Activated CD4-positive, alpha-beta memory T cell treated with anti-CD3 and anti-CD28 coated beads for 36 hours (primary cell): ENCODE results near the gene CA9. TPM values are rescaled to one million over a fixed set of nuclear protein-coding genes. Genes with fewer than 3 reads are reported as not detected.
A peak's percentile ranks its signal among the peaks of the same experiment; 100 is the strongest.

Experiments
- CTCF ChIA-PET: fragments of 350-600 bp; sonication (Branson Sonifier 250); formaldehyde crosslinking; loops from one replicate; lab custom pipeline; 2021; ENCODE audit warnings: antibody characterized with exemption, inconsistent platforms; lab: Charles Lee
- POLR2A ChIA-PET: fragments of 350-600 bp; sonication (Branson Sonifier 250); formaldehyde crosslinking; loops from one replicate; lab custom pipeline; 2021; ENCODE audit warnings: antibody characterized with exemption; lab: Charles Lee
- DNase-seq: peaks from one replicate; pipeline ENCODE4 v3.0.0-alpha.2; 2020
- H3K27ac Mint-ChIP-seq: one replicate; pipeline ENCODE4 v1.8.0; 2021; ENCODE audit warnings: mixed read lengths
- H3K27me3 Mint-ChIP-seq: one replicate; pipeline ENCODE4 v1.8.0; 2021; ENCODE audit warnings: mixed read lengths
- H3K36me3 Mint-ChIP-seq: one replicate; pipeline ENCODE4 v1.8.0; 2021; ENCODE audit warnings: mixed read lengths
- H3K4me1 Mint-ChIP-seq: one replicate; pipeline ENCODE4 v1.8.0; 2021; ENCODE audit warnings: low read depth, mixed read lengths
- H3K4me3 Mint-ChIP-seq: one replicate; pipeline ENCODE4 v1.8.0; 2021; ENCODE audit warnings: mild to moderate bottlenecking, mixed read lengths
- H3K9me3 Mint-ChIP-seq: one replicate; pipeline ENCODE4 v1.8.0; 2021; ENCODE audit warnings: mixed read lengths
- intact Hi-C: fragments of 100-400 bp; cut with micrococcal nuclease; formaldehyde crosslinking; loops from one replicate; pipeline ENCODE4 v1.15.1; 2023
- total RNA-seq, 2 experiments: library from RNA; stranded (reverse); gene quantifications; one replicate each; pipeline ENCODE4 v1.2.3, GENCODE V29; 2021

Gene CA9
- total RNA-seq, 2 experiments from 2014 or later: 0.90 to 1.6 TPM

DNA sequence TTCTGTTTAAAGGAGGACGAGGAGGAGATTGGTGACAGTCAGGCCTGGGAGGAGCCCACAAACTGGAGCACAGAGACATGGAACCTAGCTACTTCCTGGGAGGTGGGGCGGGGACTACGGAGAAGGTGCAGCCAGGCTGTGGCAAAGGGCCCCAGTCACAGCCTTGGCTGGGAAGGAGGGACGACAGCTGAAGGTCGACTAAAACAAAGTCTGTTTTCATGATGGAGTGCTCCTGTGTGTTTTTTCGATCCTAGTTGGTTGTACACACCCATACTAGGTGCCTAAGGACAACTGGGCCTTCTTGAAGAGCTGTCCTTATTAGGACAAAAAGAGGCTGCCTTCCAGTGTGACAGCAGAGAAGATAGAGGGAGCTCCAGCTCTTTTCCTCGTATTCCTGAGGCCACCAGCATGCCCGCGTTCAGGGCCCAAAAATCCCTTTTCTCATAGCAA lies 12.7 kb upstream of the CA9 start:
- Mint-ChIP-seq H3K4me1 (peaks cover 78% of the 10 kb centered on the region), H3K4me3 (no peak overlapping the region), H3K27ac (peak overlapping the region; percentile 60), H3K36me3 (peaks cover 41% of the 10 kb centered on the region), H3K27me3 (peaks cover 2% of the 10 kb centered on the region), H3K9me3 (peaks cover 2% of the 10 kb centered on the region)
- CTCF ChIA-PET: interaction anchor here (0.9 to 12.1 kb wide), 9 partner anchors 13 to 165 kb away, joined by 3 to 101 read pairs (median 7); partner anchors contain the start of genes CREB3, RGP1 and TLN1
- intact Hi-C loops: no loop called here
- no peak for DNase-seq
- POLR2A ChIA-PET: interaction anchor here (1.2 to 1.7 kb wide), 3 partner anchors 11 to 57 kb away, joined by 4 to 6 read pairs (median 4); no protein-coding TSS in a partner anchor

DNA sequence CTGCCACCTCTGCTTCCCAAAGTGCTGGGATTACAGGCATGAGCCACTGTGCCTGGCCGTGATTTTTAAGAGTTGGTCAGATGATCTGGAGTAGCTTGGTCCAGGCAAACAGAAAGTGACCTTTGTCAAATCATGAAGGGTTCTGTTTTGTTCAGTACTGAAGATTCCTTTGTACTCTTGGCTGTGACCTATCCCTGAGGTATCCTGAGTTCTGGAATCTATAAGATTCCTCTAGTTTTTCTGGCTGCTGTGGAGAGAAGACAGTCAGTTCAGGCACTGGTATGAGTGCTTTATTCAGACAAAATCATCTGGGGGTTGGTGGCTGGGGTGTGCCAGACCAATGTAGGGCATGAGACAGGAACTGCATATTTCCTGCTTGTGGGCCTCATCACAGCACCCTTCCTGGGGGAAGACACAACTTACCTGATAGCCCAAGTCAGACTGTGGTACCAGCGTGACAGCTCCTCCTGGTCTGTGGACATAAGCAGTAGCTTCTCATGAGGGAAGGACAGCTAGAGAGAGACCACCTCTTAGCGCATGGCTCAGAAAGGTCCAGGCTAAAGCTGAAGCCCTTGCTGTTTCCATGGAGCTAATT lies 11.9 kb upstream of the CA9 start:
- Mint-ChIP-seq H3K9me3 (peaks cover 2% of the 10 kb centered on the region), H3K36me3 (peaks cover 41% of the 10 kb centered on the region), H3K4me1 (peaks cover 74% of the 10 kb centered on the region), H3K4me3 (peak overlapping the region; percentile 6), H3K27me3 (peaks cover 2% of the 10 kb centered on the region), H3K27ac (peak overlapping the region; percentile 70)
- peak; percentile 33 for DNase-seq
- intact Hi-C loops: no loop called here
- ChIA-PET CTCF (interaction anchor here (1.2 to 12.1 kb wide), 8 partner anchors 14 to 164 kb away, joined by 3 to 101 read pairs (median 12); partner anchors contain the start of genes CREB3 and TLN1), POLR2A (interaction anchor here (1.2 to 1.7 kb wide), 3 partner anchors 12 to 58 kb away, joined by 4 to 6 read pairs (median 4); no protein-coding TSS in a partner anchor)

DNA sequence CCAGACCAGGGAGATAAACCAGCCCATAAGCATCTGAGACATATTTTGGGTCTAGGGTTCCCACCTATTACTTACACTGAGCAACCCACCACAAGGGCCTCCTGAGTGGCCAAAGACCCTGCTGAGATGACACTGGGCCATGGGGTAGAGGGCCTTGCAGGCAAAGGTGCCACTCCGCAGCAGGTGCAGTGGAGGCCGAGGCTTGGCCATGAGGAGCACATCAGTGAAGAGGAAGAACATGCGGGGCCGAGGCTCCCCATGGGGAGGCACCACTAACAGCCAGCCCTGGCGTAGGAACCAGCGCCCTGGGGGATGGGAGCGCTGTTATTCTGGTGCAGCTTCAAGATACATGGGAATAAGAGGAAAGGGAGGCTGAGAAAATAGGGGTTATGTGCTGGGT lies 11.3 kb upstream of the CA9 start:
- intact Hi-C loops: no loop called here
- Mint-ChIP-seq H3K27ac (peak overlapping the region; percentile 70), H3K4me1 (peaks cover 68% of the 10 kb centered on the region), H3K9me3 (peaks cover 2% of the 10 kb centered on the region), H3K36me3 (peaks cover 41% of the 10 kb centered on the region), H3K27me3 (peaks cover 2% of the 10 kb centered on the region), H3K4me3 (no peak overlapping the region)
- ChIA-PET CTCF (interaction anchor here (1.2 to 12.1 kb wide), 4 partner anchors 14 to 94 kb away, joined by 3 to 101 read pairs (median 14); partner anchors contain the start of genes CREB3 and TLN1), POLR2A (interaction anchor here (1.2 kb wide), 1 partner anchor 59 kb away, joined by 4 read pairs; no protein-coding TSS in a partner anchor)
- no peak for DNase-seq

DNA sequence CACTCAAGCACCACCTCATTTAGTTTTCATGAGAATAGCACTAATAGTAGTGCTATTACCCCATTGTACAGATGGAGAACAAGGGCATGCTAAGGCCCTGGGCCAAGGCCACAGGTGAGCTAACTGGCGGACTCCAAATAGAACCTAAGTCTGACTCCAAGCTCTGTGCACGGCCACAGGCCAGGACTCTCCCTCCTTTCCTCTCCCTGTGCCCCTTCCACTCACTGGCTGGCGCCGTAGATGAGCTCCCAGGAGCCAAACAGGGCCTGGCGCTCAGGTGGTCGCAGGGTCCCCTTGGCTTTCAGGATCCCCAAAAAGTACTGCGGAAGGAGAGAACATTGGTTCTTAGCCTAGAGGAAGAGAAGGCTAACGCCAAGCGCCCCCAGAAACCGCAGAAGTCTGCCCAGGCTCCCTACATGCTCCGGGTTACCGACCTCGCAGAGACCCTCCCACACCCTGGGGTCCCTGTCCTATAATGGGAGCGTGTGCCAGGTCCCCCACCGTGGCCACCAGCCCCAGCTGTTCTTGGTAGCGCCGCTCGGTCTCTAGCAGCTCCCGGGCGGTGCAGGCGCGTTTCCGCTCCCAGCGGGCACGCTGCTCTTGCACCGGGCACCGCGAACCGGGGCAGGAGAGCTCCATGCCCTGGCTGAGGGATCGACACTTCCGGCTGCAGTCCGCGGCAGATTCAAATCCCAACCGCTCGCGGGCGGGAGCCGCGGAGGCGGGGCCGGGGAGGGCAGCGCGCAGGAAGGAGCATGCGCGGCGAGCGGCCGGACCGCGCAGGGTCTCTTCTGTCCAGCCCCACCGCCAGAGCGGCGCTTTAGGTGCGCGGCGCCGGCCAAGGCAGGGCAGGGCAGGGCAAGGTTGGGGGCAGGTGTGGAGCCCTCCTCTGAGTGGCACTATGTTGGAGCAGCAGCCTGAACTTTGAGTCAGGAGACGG lies 8.9 kb upstream of the CA9 start, which contains the start of gene ARHGEF39:
TSS of gene ARHGEF39 (minus strand) at position 665 of the 940 bp plus-strand sequence. CDS start at position 639, 26 bp downstream.
- H3K36me3 Mint-ChIP-seq: peaks cover 31% of the 10 kb centered on the region
- DNase-seq: peak; percentile 89
- peak within 1 kb of the TSS; percentile 73 for H3K27ac Mint-ChIP-seq
- ChIA-PET POLR2A (interaction anchor here (0.8 to 2.0 kb wide), 6 partner anchors 11 to 68 kb away, joined by 3 to 9 read pairs (median 4); partner anchors contain the start of genes CREB3, SIT1 and TLN1), CTCF (interaction anchor here (0.9 to 12.1 kb wide), 12 partner anchors 11 to 548 kb away, joined by 3 to 101 read pairs (median 8); partner anchors contain the start of genes CREB3, TESK1 and TLN1)
- H3K4me3 Mint-ChIP-seq: peak within 1 kb of the TSS; percentile 84
- intact Hi-C loops: loop anchor here (2.0 kb wide), 2 partner anchors 18 to 24 kb away; partner anchors contain the start of gene TPM2
- peaks cover 53% of the 10 kb centered on the region for H3K4me1 Mint-ChIP-seq
- no peaks in the 10 kb centered on the region for H3K9me3 Mint-ChIP-seq
- no peaks in the 10 kb centered on the region for H3K27me3 Mint-ChIP-seq

DNA sequence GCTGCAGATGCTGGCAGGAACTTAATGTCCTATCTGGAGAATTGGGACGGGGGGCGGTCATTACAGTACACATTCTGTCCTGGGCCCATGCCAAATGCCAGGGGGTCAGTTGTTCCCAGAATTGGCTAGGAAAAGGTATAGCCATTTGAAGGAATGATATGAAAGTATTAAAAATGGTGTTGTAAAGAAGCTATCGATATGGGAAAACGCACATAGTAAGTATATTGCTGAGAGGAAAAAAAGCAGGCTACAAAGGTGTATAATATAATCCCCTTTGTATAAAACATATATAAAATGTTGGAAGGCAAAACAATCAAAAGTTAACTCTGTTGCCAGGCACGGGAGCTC lies 8.3 kb upstream of the CA9 start:
- H3K4me3 Mint-ChIP-seq: peak overlapping the region; percentile 84
- intact Hi-C loops: loop anchor here (2.0 kb wide), 2 partner anchors 19 to 23 kb away; partner anchors contain the start of gene TPM2
- H3K9me3 Mint-ChIP-seq: no peaks in the 10 kb centered on the region
- H3K27ac Mint-ChIP-seq: peak overlapping the region; percentile 73
- H3K27me3 Mint-ChIP-seq: no peaks in the 10 kb centered on the region
- H3K36me3 Mint-ChIP-seq: peaks cover 25% of the 10 kb centered on the region
- ChIA-PET CTCF (interaction anchor here (0.9 to 12.1 kb wide), 9 partner anchors 10 to 149 kb away, joined by 3 to 101 read pairs (median 11); partner anchors contain the start of genes CREB3, HINT2, TESK1 and TLN1), POLR2A (interaction anchor here (1.3 to 2.0 kb wide), 4 partner anchors 10 to 66 kb away, joined by 4 to 9 read pairs (median 4); partner anchors contain the start of gene SIT1)
- H3K4me1 Mint-ChIP-seq: peaks cover 46% of the 10 kb centered on the region
- no peak for DNase-seq

- no peak overlapping the region for H3K27ac Mint-ChIP-seq
- peaks cover 40% of the 10 kb centered on the region for H3K4me1 Mint-ChIP-seq
- H3K9me3 Mint-ChIP-seq: no peaks in the 10 kb centered on the region
- DNase-seq: no peak
- POLR2A ChIA-PET: interaction anchor here (1.5 to 2.0 kb wide), 2 partner anchors 10 to 16 kb away, joined by 4 to 9 read pairs; partner anchors contain the start of gene SIT1
- intact Hi-C loops: no loop called here
- CTCF ChIA-PET: interaction anchor here (1.1 to 12.1 kb wide), 8 partner anchors 9 to 148 kb away, joined by 3 to 101 read pairs (median 12); partner anchors contain the start of genes CREB3, HINT2, TESK1 and TLN1
- no peaks in the 10 kb centered on the region for H3K27me3 Mint-ChIP-seq
- H3K36me3 Mint-ChIP-seq: peaks cover 19% of the 10 kb centered on the region
- H3K4me3 Mint-ChIP-seq: peak overlapping the region; percentile 50
Measured at GRCh38 chr9:35666045-35666444, 7.7 kb upstream of the CA9 start.

DNA sequence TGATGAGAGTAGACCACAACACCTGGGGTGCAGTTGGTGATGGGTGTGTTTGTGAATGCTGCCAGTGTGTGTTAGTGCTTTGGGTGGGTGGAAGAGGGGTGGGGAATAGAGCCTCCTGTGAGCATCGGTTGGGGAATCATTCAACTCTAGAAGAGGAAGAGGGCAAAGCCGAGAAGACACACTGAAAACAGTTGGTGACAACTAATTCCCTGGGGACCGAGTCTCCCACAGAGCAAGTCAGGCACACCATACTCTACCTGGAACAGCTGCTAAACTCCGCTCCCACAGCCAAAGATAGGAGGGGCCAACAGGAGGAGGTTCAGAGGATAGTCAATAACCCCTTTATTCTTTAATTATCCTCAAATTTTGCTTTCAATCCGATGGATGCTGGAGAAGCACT lies 7.2 kb upstream of the CA9 start:
- Mint-ChIP-seq H3K27me3 (no peaks in the 10 kb centered on the region), H3K4me3 (no peak overlapping the region)

GRCh38 chr9:35667939-35668338 lies 5.8 kb upstream of the CA9 start:
- ChIA-PET POLR2A (no interaction called here), CTCF (interaction anchor here (1.2 to 4.3 kb wide), 2 partner anchors 10 to 28 kb away, joined by 3 to 37 read pairs; partner anchors contain the start of genes CCDC107 and RMRP)
- Mint-ChIP-seq H3K27me3 (no peaks in the 10 kb centered on the region), H3K36me3 (peaks cover 5% of the 10 kb centered on the region), H3K4me1 (peaks cover 22% of the 10 kb centered on the region), H3K27ac (no peak overlapping the region), H3K4me3 (no peak overlapping the region), H3K9me3 (no peaks in the 10 kb centered on the region)
- intact Hi-C loops: no loop called here
- DNase-seq: no peak

More for the DNA sequence above, 7.2 kb upstream of the CA9 start:
- intact Hi-C loops: no loop called here
- DNase-seq: no peak
- H3K27ac Mint-ChIP-seq: no peak overlapping the region
- peaks cover 18% of the 10 kb centered on the region for H3K36me3 Mint-ChIP-seq
- peaks cover 36% of the 10 kb centered on the region for H3K4me1 Mint-ChIP-seq
- ChIA-PET CTCF (interaction anchor here (1.1 to 4.3 kb wide), 4 partner anchors 9 to 148 kb away, joined by 3 to 37 read pairs (median 7); partner anchors contain the start of genes CCDC107, HINT2, RMRP and TESK1), POLR2A (no interaction called here)
- no peaks in the 10 kb centered on the region for H3K9me3 Mint-ChIP-seq

DNA sequence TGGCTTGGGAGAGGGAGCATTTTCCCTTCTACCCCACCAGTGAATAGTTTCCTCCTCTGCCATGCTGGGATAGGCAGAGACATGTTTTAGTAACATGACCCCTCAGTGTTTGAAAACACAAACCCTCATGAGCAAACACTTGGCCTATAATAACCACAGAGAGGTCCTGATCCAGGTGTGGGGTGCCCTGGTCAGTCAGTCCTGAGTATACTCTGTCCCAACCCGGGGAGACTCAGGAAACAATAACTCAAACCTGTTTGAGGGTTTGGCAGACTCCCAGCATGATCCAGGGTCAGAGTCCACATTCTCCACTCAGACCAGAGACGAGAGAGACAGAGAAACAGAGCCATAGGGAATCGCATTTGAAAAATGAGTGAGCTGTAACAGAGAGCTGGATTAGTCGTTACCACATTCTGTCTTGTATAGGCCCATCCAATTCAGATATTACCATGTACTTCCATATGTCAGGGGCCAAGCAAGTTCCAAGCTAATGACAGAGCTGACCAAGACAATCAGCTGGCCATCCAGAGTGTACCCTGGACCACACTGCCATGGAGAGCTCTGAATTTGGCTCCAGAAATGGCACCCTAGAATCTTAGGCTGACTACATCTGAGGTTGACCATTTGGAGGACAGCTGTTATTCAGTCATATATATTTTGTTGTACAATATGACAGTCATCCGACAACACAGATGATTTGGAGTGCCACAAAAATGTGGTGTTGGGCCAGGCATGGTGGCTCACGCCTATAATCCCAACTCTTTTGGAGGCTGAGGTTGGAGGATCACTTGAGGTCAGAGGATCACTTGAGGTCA lies 4.2 kb upstream of the CA9 start:
- Mint-ChIP-seq H3K36me3 (no peaks in the 10 kb centered on the region), H3K4me3 (no peak overlapping the region), H3K4me1 (peaks cover 11% of the 10 kb centered on the region), H3K27me3 (peaks cover 3% of the 10 kb centered on the region), H3K27ac (no peak overlapping the region), H3K9me3 (no peaks in the 10 kb centered on the region)
- intact Hi-C loops: no loop called here
- POLR2A ChIA-PET: interaction anchor here (1.1 kb wide), 1 partner anchor 11 kb away, joined by 3 read pairs; the partner anchor contains the start of gene CCDC107
- no peak for DNase-seq
- CTCF ChIA-PET: interaction anchor here (0.7 to 3.2 kb wide), 5 partner anchors 11 to 163 kb away, joined by 3 to 14 read pairs (median 4); partner anchors contain the start of genes CCDC107 and RMRP

DNA sequence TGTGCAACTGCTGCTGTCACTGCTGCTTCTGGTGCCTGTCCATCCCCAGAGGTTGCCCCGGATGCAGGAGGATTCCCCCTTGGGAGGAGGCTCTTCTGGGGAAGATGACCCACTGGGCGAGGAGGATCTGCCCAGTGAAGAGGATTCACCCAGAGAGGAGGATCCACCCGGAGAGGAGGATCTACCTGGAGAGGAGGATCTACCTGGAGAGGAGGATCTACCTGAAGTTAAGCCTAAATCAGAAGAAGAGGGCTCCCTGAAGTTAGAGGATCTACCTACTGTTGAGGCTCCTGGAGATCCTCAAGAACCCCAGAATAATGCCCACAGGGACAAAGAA lies 265 bp downstream of the CA9 start:
- ChIA-PET CTCF (interaction anchor here (0.6 to 2.9 kb wide), 3 partner anchors 9 to 63 kb away, joined by 3 to 10 read pairs (median 5); partner anchors contain the start of gene ARHGEF39), POLR2A (no interaction called here)
- Mint-ChIP-seq H3K9me3 (no peaks in the 10 kb centered on the region), H3K4me1 (peaks cover 4% of the 10 kb centered on the region), H3K27me3 (peaks cover 9% of the 10 kb centered on the region), H3K27ac (no peak overlapping the region), H3K36me3 (no peaks in the 10 kb centered on the region), H3K4me3 (no peak overlapping the region)
- intact Hi-C loops: no loop called here
- no peak for DNase-seq
